CD4-positive, alpha-beta T cell treated with Interleukin-15 for 4 hours (primary cell): ENCODE results near the gene INPP5K.

Source experiments
- DNase-seq: peaks from one replicate; pipeline ENCODE4 v3.0.0-alpha.2; 2020; ENCODE audit warnings: low spot score

The INPP5K gene

DNA sequence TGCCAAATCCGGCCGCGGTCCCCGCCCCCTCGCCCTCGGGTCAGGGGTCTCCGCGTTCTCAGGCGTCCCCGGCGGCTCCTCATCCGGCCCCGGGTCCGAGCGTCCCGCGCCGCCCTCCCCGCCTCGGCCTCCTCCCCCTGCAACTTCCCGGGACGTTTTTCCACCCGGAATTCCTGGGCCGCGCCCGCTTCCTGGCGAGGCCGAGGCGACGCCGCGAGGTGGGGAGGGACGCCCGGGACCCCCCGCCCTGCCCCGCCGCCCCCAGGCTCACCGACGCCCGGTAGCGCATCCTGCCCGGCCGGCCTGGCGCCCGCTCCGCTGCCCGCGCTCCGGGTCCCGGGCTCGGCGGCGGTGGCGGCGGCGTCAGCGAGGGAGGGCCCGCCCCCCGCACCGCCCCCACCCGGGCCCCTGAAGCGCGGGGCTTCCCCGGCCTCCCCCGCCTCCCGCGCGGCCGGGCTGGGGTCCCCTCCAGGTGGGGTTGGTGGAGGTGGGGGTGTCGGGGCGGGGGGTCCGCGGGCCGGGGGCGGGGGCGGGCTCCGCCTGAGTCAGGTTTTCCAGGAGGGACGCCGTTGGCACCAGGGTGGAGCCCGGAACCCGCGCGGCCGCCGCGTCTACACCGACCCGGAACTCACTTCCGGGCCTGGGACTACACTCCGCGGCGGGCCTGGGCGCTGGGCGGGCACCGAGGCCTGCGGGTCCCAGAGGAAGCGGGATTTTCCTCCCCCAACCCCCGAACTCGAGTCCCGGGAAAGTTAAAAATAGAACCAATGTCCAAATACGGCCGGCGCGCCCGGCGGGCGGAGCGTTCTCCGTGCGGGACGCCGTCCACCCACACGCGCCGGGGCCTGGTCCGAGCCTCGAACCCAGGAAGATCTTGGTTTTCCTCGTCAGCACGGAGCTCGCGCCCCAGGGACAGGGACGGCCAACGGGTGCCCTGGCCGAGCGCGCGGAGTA, 30.7 kb downstream of the INPP5K start:
- peak; percentile 51 for DNase-seq

DNA sequence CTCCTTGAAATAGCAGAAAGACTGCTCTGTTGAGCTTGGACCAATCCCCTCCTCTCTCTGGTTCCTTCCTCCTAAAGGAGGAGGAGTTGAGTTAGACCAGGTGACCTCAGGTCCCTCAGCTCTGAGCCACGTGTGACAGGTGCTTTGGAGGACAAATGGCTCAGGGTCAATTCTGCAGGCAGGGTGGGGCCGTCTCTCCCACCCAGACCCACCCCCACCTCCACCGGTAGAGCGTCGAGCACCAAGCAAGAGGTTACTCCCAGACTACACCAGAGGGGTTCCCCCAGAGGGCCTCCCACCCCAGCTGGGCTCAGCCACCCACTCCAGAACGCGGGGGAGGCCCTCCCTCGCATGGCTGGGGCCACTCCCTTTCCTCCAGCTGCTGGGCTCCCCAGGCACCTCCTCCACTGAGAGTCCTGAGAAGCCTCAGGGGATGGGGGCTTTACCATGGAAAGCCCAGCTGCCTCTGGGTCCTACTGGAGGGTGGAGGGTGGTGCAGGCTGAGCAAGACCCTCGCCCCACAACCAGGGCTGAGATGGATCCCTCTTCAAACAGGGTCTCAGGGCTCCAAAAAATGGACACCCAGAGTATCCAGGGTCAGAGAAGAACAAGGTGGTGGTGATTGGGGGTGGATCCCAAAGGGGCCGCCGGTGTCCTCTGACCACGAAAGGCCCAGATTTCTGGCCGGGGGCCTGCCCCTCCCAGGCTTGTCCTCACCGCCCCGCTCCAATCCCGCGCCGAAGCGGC, 31.6 kb downstream of the INPP5K start:
- peak; percentile 35 for DNase-seq

DNA sequence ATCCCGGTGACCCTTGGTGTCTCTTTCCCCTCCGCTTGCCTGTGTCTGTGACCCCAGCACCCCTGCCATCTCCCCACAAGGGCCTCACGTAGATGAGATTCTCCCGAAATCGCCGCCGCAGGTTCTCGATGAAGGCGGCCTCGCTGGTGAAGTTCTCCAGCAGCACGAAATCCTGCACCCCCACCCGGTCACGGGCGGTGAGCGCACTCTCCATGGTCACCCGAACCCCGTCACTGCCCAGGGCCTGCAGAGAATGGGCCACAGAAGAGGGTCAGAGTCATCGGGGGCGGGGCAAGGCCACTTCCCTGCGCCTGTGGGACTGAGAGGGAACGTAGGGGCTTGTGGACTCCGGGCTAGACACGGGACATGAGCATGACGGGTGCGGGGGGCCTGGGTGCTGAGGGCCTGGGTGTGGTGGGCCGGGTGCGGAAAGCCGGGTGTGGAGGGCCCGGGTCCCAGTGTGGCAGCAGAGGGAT, 32.3 kb downstream of the INPP5K start:
- DNase-seq: no peak

DNA sequence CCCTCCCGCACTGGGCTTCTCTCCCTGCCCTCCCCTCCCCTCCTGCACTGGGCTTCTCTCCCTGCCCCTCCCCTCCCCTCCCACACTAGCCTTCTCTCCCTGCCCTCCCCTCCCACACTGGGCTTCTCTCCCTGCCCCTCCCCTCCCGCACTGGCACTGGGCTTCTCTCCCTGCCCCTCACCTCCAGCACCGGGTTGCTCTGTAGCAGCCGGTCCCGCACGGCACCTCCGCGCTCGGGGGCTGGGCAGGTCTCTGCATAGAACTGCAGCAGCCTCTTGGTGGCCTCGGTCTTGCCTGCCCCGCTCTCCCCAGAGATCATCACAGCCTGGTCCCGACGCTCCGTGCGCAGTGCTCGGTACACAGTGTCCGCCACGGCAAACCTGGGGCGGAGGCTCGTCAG, 33.7 kb downstream of the INPP5K start:
- no peak for DNase-seq

DNA sequence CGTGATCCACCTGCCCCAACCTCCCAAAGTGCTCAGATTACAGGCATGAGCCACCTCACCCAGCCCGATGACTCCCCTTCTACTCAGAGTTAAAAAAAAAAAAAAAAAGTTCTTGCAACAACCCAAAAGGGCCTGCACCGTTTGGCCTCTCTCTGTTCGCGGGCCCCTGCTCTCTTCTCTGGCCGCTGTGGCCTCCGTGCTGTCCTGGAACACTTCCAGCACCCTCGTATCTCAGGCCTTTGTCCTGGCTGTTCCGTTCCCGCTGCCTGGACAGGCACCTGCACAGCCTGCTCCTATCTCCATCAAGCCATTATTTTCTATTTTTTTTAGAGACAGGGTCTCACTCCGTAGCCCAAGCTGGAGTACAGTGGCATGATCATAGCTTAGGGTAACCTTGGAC, 34.7 kb downstream of the INPP5K start:
- no peak for DNase-seq

DNA sequence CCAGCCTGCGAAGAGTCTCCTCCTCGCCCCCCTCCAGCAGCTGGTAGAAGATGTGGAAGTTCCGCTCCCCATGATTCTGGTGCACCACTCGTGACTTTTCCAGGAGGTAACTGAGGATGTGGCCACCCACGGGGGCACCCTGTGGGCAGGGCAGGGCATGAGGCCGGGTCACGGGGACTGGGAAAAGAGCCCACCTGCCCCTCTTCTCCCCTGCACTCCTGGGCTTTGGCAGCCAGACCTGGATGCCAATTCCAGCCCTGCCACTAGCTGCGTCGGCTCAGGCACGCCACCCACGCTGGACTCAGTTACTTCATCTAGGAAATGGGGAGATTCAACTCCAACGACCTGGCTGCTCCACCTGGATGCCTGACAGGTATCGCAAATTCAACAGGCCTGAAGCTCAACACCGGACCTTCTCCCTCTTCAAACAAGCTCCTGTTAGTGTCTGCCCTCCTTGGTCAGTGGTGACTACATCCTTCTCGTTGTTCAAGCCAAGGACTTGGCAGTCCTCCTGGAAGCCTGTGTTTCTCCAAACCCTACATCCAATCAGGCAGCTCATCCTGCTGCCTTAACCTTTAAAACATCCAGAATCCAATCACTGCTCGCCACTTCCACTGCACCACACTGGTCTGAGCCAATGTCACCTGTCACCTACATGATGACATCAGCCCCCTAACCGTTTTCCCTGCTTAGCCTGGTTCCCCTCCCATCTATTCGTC, 35.5 kb downstream of the INPP5K start:
- no peak for DNase-seq

DNA sequence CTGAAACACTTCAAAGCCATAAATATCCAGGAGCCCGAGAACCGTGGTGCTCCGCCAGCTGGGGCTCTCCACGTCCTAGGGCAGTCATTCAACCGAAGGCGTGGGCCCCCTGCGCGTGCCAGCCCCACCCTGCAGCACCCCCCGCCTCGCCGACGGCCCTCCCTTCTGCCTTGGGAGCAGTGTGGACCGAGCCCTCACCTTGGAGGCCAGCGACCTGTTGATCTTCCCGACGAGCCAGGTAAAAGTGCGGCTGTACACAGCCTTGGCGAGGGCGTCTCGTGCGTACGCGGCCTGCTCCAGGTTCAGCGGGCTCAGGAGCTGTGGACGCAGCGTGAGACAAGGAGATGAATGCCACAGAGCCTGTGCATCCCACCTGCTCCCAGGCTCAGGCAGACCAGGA, 38.0 kb downstream of the INPP5K start:
- no peak for DNase-seq

DNA sequence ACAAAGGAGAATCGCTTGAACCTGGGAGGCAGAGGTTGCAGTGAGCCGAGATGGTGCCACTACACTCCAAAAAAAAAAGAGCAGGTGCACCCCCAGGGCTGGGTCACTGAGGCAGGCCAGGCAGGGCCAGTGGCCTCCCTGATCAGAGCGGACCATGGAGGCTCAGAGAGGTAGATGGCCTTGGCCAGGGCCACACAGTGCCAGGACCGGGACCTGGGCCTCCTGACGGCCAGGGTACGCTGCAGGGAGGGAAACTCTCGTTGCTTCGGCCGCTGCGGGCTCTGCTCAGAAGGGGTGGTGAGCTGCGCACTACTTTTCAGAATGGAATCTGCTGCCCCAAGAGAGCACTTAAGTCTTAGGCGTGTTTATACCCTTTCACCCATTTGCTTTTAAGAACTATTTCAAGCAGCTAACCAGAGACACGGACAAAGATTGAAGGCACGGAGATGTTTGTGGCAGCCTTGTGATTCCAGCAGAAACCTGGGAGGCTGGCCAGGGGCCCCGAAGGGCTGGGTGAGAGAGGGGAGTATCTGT, 41.0 kb downstream of the INPP5K start:
- DNase-seq: no peak

DNA sequence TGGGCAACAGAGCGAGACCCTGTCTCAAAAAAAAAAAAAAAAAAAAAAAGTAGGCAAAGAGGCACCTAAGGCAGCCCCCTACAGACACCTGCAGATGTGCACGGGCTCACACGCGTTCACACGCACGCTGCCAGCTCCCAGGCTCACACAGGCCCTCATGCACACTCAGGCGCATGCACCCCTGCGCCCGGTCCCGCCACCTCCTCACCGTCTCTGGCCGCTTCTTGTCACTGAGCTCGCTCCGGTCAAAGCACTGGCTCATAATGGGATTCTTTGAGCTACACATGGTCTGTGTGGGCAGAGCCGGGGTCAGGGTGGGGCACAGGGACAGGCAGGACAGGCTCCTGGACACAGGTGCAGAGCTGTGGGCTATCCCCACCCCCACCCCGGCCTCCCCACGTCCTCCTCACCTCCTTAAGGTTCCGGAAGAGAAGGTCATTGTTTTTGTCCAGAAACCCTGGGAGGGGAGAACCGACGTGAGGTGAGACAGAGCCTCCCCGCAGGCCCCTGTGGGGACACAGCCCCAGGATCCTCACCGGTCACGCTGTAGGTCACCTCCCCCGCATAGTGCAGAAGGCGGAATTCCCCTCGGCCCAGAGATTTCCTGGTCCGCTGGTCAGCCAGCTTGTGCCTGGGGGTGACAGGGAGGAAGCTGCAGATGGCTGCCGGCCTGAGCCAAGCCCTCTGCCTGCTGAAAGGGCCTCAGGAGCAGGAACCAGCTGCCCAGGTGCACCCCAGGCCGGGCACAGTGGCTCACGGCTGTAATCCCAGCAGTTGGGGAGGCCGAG, 41.8 kb downstream of the INPP5K start:
- no peak for DNase-seq

DNA sequence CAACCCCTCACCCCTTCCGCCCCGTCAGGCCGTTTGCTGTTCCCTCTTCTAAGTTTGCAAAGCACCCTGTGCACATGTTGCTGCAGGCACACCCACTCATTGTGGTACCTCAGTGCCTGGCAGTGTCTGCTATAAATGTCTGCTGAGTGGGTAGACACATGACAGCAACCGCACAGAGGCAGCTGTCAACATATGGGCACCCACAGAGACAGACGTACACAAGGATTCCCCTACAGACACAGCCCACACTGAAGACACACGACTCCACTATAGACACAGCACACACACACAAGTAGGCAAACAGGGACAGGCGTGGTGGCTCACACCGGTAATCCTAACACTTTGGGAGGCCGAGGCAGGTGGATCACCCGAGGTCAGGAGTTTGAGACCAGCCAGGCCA, 42.6 kb downstream of the INPP5K start:
- DNase-seq: no peak

DNA sequence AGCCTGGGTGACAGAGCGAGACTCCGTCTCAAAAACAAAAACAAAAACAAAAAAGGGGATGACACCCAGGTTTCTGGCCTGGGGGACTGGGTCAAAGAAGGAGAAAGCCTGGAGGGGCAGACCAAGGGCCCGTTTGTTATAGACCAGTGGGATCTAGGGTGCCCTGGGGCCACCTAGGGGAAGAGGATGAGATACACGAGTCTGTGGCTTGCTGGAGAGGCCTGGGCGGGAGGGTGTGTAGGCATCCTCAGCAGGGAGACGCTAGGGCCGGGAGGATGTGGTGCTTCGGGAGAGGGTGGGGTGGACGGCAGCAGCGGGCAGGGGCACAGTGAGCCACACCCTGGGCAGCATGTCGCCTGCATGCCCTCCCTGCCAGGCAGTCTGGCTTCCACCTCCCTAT, 43.2 kb downstream of the INPP5K start:
- DNase-seq: no peak

DNA sequence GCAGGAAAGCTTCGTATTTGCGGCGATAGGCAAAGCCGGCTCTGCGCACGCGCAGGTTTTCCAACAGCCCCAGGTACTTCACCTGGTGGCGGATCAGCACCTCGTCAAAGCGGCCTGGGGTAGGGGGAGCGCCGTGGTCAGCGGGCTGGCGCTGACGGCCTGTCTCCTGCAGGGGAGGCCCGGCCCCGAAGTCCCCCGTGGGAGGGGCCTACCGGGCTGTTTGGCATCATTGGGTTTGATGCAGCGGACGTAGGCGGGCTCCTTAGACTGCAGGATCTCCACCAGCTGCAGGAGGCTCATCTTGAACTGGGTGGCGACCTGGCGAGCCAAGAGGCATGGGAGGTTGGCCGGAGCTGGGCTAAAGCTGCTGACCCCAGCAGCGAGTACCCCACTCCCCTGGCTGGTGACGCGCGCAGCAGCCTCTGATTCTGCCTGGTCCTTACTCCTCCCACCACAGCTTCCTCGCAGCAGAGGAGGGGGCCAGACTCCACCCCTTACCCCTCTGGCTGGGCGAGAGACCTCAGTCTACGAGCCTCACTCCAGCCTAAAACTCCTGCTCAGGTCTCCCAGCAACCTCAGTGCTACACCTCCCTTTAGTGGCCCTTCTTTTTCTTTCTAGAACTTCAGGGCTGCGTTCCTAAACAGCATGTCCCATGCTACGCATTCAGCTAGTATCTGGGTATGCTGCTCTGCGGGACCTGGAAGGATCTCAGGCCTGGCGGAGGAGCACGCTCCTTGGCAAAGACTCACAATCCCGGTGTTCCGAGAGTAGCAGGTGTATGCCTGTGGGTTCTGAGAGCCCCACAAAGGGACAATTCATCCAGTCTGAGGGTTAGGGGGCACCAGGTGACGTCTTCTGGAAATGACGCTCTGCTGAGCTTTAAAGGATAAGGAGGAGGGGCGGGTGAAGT, 44.2 kb downstream of the INPP5K start:
- no peak for DNase-seq

DNA sequence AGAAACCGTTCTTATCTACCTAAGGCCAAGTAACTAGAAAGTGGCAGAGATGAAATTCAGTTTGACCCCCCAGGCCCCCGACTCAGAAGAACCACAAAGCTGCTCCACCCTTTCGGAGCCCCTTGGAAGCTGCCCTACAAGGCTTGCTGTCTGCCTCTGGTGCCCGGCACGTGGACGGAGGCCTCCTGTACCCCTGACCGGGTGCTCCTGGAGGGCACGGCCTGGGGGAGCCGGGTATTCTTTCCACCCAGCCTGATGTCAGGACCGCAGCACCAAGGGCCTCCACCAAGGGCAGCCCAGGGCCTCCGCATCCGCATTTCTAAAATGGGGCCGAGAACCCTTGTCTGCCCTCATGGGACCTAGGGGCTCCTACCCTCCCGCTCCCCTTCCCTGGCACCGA, 44.9 kb downstream of the INPP5K start:
- DNase-seq: no peak

DNA sequence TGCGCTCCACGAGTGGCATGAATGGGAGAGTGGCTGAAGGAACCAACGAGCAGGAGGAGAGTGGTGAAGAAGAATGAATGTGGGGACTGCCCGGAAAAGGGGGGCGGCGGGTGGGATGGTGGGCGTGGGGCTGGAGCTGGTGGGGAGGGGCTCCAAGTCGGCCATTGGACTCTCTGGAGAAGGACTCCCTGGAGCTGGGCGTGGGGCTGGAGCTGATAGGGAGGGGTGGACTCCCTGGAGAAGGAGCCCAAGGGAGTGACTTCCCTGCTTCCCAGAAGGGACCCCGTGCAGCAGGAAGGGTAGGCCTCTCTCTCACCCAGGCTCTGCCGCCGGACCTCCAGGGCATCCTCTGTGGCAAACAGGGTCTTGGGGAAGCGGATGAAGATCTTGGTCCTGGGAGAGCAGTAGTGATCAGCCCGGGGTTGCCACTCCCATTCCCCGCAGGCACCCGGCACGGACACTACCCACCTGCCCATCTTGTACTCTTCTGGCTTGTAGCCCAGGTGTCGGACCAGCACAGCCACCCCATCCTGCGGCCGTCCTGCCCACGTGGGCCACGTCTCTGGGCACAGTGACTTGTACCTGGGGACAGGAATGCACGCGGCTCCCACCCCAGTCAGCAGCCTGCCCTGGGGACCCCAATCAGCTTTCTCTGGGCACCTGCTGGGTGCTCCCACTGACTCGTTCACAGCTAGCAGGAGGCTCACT, 45.5 kb downstream of the INPP5K start:
- no peak for DNase-seq

DNA sequence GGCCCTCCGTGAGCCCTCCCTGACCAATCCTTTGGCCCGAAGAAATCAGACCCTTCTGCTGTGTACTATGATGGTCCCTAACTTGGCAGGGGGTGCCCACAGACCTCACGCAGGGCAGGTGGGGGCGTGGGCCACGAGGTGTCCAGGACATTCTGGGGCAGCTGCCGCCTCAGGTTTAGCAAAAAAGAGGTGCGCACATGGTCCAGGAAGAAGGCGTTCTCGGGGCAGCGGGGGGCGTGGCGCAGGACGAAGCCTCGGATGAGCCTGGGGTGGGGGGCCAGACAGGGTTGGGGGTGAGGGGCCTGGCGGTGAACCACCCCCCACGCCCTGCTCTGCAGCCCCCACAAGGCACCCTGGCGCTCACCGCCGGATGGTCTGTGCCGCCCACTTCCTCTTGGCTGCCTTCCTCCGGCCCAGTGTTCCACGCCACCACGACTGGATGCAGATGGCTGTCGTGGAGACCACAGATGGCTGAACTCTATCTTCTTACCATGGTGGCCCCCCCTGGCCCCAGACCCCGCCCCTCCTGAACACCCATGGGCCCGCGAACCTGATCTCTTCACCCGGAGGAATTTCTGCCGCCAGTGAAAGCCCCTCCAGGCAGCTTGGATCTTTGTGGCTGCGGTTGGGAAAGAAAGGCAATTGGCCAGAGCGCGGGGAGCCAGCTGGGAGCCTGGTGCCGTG, 46.2 kb downstream of the INPP5K start:
- no peak for DNase-seq

DNA sequence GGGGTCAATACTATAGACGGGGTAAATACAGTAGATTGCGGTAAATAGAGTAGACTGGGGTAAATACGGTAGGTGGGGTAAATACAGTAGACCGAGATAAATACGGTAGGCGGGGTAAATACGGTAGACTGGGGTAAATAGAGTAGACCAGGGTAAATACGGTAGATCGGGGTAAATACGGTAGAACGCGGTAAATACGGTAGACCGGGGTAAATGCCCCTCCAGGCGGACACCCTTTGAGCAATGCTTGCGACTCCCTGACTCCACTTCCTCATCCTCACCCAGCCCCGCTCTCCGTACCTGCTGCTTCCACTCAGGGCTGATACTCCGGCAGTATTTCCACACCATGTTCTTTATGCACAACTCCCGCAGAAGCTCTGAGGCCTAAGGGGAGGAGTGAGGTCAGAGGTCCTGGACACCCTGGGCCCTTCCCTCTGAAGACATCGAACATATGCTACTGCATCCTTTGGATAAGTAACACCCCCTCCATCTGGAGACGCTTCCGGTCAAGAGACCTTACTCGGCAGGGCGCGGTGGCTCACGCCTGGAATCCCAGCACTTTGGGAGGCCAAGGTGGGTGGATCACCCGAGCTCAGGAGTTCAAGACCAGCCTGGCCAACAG, 47.1 kb downstream of the INPP5K start:
- DNase-seq: no peak

DNA sequence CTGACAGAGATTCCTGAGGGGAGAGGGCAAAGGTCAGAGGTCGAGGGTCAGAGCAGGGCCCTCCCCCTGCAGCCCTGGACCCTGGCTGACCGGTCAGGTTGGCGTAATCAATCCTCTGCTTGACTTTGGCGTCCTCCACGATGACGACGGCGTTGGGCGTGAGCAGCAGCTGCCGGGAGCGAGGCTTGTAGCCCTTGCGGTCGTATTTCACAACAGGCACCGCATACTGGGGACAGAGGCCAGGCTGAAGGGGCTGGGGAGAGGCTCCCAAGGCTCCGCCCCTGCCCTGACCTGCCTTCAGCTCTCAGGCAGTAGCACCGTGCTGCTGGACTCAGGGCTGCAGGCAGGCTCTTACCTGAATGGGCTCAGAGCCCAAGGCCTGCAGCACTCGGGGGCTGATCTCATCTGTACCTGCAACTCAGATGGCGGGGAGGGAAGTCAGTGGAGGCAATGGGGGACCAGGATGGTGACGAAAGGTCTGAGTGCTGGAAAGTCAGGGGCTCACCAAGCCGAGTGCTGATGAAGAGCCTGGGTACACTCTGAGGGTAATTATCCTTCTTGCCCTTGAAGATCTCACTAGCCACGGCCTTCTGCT, 48.4 kb downstream of the INPP5K start:
- DNase-seq: no peak

DNA sequence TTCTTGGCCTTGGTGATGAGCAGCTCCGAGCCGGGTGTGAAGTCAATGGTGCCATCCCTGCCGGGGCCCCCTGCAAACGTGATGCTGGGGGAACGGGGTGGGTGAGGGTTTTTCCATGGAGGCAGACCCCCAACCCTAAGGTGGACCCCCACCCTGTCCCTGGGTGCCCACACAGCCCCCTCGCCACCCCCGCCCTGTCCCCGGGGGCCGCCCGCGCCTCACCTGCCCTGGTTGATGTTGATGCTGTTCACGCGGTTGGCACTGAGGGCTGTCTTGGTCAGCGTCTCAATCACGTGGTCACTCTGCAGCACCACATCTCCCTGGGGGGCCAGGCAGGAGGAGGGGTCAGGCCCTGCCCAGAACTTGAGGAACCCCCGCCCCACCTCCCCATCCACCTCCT, 49.2 kb downstream of the INPP5K start:
- DNase-seq: no peak
